ENCODE results near the gene ENKD1.

The ENKD1 gene

GRCh38 chr16:67708368-67708771 lies 41.8 kb upstream of the ENKD1 start:
- Histone ChIP-seq H3K9me3 (ENCODE audit: low read length) (no peaks in the 10 kb centered on the region), H3K79me2 (ENCODE audit: insufficient read depth, low read length) (peaks cover 46% of the 10 kb centered on the region), H2AFZ (ENCODE audit: low read length) (no peak overlapping the region), H3K4me2 (ENCODE audit: low read length) (no peak overlapping the region), H3K4me3 (ENCODE audit: low read depth, low read length, poor library complexity, severe bottlenecking) (no peak overlapping the region), H3F3A (ENCODE audit: insufficient read depth, low read length) (no peaks in the 10 kb centered on the region), H3K9ac (ENCODE audit: low read length) (no peak overlapping the region), H3K27ac (ENCODE audit: low read depth, low read length, poor library complexity, severe bottlenecking) (no peak overlapping the region), H3K4me1 (ENCODE audit: insufficient read depth, low read length, severe bottlenecking) (peaks cover 8% of the 10 kb centered on the region), H3K27me3 (ENCODE audit: insufficient read depth, low read length) (no peaks in the 10 kb centered on the region), H3K9me2 (ENCODE audit: low read depth, low read length) (no peaks in the 10 kb centered on the region), H3K36me3 (ENCODE audit: insufficient read depth, low read length) (peaks cover 12% of the 10 kb centered on the region), H4K20me1 (ENCODE audit: insufficient read depth, low read length) (no peaks in the 10 kb centered on the region)
- TF ChIP-seq EZH2 (IDR thresholded peaks at IDR 0.05; ENCODE audit: borderline replicate concordance, low read length): no peak
- TF ChIP-seq, protein P1, sequence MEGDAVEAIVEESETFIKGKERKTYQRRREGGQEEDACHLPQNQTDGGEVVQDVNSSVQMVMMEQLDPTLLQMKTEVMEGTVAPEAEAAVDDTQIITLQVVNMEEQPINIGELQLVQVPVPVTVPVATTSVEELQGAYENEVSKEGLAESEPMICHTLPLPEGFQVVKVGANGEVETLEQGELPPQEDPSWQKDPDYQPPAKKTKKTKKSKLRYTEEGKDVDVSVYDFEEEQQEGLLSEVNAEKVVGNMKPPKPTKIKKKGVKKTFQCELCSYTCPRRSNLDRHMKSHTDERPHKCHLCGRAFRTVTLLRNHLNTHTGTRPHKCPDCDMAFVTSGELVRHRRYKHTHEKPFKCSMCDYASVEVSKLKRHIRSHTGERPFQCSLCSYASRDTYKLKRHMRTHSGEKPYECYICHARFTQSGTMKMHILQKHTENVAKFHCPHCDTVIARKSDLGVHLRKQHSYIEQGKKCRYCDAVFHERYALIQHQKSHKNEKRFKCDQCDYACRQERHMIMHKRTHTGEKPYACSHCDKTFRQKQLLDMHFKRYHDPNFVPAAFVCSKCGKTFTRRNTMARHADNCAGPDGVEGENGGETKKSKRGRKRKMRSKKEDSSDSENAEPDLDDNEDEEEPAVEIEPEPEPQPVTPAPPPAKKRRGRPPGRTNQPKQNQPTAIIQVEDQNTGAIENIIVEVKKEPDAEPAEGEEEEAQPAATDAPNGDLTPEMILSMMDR (IDR thresholded peaks at IDR 0.05; ENCODE audit: low read length): no peak

DNA sequence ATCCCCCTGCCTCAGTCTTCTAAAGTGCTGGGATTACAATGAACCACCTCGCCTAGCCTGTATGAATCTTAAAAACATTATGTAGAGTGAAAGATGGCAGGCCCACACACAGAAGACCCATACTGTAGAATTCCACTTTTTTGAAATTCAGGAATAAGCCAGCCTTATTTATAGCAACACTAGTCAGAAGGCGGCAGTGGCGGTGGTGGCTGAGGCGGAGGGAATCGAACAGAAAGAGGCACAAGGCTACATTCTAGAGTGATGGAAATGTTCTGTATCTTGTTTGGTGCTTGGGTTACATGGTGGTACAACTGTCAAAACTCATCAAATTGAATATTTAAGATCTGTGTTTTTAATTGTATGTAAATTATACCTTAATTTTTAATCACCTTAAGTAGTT lies 41.2 kb upstream of the ENKD1 start:
- Histone ChIP-seq H3K9ac (ENCODE audit: low read length) (no peak overlapping the region), H3K9me3 (ENCODE audit: low read length) (no peaks in the 10 kb centered on the region), H3K4me1 (ENCODE audit: insufficient read depth, low read length, severe bottlenecking) (peaks cover 9% of the 10 kb centered on the region), H3K9me2 (ENCODE audit: low read depth, low read length) (no peaks in the 10 kb centered on the region), H3K27ac (ENCODE audit: low read depth, low read length, poor library complexity, severe bottlenecking) (no peak overlapping the region), H3K4me3 (ENCODE audit: low read depth, low read length, poor library complexity, severe bottlenecking) (no peak overlapping the region), H3K4me2 (ENCODE audit: low read length) (no peak overlapping the region), H3K79me2 (ENCODE audit: insufficient read depth, low read length) (peaks cover 43% of the 10 kb centered on the region), H4K20me1 (ENCODE audit: insufficient read depth, low read length) (no peaks in the 10 kb centered on the region), H3K27me3 (ENCODE audit: insufficient read depth, low read length) (no peaks in the 10 kb centered on the region), H2AFZ (ENCODE audit: low read length) (no peak overlapping the region), H3F3A (ENCODE audit: insufficient read depth, low read length) (no peaks in the 10 kb centered on the region), H3K36me3 (ENCODE audit: insufficient read depth, low read length) (peaks cover 7% of the 10 kb centered on the region; the same call in 1 of the 2 replicates)
- TF ChIP-seq EZH2 (IDR thresholded peaks at IDR 0.05; ENCODE audit: borderline replicate concordance, low read length): no peak
- TF ChIP-seq, protein P1 (IDR thresholded peaks at IDR 0.05; ENCODE audit: low read length): no peak

DNA sequence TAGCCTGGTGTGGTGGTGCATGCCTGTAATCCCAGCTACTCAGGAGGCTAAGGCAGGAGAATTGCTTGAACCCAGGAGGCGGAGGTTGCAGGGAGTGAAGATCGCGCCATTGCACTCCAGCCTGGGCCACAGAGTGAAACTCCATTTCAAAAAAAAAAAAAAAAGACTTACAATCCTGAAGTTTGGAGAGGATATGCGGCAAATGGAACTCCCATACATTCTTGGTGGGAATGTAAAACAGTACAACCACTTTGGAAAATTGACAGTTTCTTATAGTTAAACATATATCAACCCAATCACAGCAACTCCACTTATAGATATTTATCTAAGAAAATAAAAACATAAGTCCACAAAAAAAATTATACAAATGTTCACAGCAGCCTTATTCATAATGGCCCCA lies 40.7 kb upstream of the ENKD1 start:
- H3K4me1 ChIP-seq (ENCODE audit: insufficient read depth, low read length, severe bottlenecking): peaks cover 9% of the 10 kb centered on the region
- no peaks in the 10 kb centered on the region for H4K20me1 ChIP-seq (ENCODE audit: insufficient read depth, low read length)
- H3K79me2 ChIP-seq (ENCODE audit: insufficient read depth, low read length): peaks cover 43% of the 10 kb centered on the region
- no peaks in the 10 kb centered on the region for H3K27me3 ChIP-seq (ENCODE audit: insufficient read depth, low read length)
- H3F3A ChIP-seq (ENCODE audit: insufficient read depth, low read length): no peaks in the 10 kb centered on the region
- no peaks in the 10 kb centered on the region for H3K9me3 ChIP-seq (ENCODE audit: low read length)
- H3K36me3 ChIP-seq (ENCODE audit: insufficient read depth, low read length): peaks cover 7% of the 10 kb centered on the region; the same call in 1 of the 2 replicates
- H2AFZ ChIP-seq (ENCODE audit: low read length): no peak overlapping the region
- TF ChIP-seq EZH2 (IDR thresholded peaks at IDR 0.05; ENCODE audit: borderline replicate concordance, low read length): no peak
- TF ChIP-seq, protein P1 (IDR thresholded peaks at IDR 0.05; ENCODE audit: low read length): no peak
- H3K4me3 ChIP-seq (ENCODE audit: low read depth, low read length, poor library complexity, severe bottlenecking): no peak overlapping the region
- H3K9me2 ChIP-seq (ENCODE audit: low read depth, low read length): no peaks in the 10 kb centered on the region
- H3K27ac ChIP-seq (ENCODE audit: low read depth, low read length, poor library complexity, severe bottlenecking): no peak overlapping the region
- H3K9ac ChIP-seq (ENCODE audit: low read length): no peak overlapping the region
- H3K4me2 ChIP-seq (ENCODE audit: low read length): no peak overlapping the region
